RWPE1 (cell line): ENCODE measurements around the gene MEMO1.
"Not testable (repeated sequence)": the region's sequence is repeated elsewhere in the genome, so short reads cannot be mapped to it uniquely, and the experiment has no call there.

Experiments used
- CTCF ChIA-PET: fragments of 350-600 bp; sonication (Branson Sonifier 250); formaldehyde crosslinking; extraction: SDS; loops from one replicate; lab custom pipeline; 2021; lab: Yijun Ruan, JAX
- POLR2A ChIA-PET: fragments of 400-600 bp; formaldehyde crosslinking; extraction: SDS; loops from one replicate; lab custom pipeline; 2020; ENCODE audit warnings: antibody characterized with exemption; ENCODE audit not compliant: low non-redundant PET; lab: Yijun Ruan, JAX
- DNase-seq: peaks from one replicate; pipeline ENCODE4 v3.0.0; 2012; ENCODE audit warnings: low spot score
- H3K27ac ChIP-seq: fragments of 450-650 bp; 2 replicates; pipeline ENCODE4 v1.5.1; 2017
- TF ChIP-seq, protein P1 (sequence below): fragments of 450-650 bp; conservative IDR thresholded peaks from 2 replicates; pipeline ENCODE4 v1.5.1; 2017; ENCODE audit warnings: low read depth, mild to moderate bottlenecking

Gene MEMO1

DNA sequence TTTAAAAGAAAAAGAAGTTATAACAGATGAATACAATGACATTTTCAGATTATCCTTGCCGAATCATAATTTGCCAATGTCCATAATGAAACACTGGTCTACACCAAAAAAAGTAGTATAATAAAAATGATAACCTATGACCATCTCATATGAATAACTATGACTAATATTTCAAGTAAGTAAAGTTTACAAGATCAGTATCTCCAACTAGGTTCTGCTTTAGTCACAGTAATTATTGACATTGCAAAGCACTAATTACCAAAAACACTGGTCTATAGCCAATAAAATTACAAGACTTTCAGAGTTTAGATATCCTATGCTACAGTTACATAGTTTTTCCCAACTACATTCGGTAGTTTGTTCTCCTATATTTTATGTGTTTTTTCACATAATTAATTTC, 136.7 kb downstream of the MEMO1 start:
- ChIA-PET CTCF (no interaction called here), POLR2A (no interaction called here)
- DNase-seq, result no peak
- H3K27ac ChIP-seq, result no peak overlapping the region
- TF ChIP-seq, protein P1, sequence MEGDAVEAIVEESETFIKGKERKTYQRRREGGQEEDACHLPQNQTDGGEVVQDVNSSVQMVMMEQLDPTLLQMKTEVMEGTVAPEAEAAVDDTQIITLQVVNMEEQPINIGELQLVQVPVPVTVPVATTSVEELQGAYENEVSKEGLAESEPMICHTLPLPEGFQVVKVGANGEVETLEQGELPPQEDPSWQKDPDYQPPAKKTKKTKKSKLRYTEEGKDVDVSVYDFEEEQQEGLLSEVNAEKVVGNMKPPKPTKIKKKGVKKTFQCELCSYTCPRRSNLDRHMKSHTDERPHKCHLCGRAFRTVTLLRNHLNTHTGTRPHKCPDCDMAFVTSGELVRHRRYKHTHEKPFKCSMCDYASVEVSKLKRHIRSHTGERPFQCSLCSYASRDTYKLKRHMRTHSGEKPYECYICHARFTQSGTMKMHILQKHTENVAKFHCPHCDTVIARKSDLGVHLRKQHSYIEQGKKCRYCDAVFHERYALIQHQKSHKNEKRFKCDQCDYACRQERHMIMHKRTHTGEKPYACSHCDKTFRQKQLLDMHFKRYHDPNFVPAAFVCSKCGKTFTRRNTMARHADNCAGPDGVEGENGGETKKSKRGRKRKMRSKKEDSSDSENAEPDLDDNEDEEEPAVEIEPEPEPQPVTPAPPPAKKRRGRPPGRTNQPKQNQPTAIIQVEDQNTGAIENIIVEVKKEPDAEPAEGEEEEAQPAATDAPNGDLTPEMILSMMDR, result no peak

DNA sequence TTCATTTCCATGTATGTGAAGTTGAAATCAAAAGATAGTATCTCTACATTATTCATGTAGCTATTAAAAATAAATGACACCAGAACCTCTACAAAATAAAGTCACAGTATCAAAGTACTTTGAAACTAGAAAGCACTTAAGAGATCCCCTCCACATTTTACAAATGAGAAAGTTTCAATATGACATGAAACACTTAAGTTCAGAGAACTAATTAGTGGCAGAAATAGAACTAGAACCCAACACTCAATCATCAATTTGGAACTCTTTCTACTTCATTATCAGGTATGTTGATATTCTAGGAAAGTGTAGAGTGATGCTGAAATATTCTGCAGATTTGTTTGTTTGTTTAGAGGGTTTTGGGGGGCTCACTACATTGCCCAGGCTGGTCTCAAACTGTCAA, 145.6 kb downstream of the MEMO1 start:
- ChIA-PET POLR2A (no interaction called here), CTCF (interaction anchor here (0.7 kb wide), 1 partner anchor 22 kb away, joined by 4 read pairs; no protein-coding TSS in a partner anchor)
- DNase-seq, result no peak
- TF ChIP-seq, protein P1, result no peak
- H3K27ac ChIP-seq, result no peak overlapping the region

DNA sequence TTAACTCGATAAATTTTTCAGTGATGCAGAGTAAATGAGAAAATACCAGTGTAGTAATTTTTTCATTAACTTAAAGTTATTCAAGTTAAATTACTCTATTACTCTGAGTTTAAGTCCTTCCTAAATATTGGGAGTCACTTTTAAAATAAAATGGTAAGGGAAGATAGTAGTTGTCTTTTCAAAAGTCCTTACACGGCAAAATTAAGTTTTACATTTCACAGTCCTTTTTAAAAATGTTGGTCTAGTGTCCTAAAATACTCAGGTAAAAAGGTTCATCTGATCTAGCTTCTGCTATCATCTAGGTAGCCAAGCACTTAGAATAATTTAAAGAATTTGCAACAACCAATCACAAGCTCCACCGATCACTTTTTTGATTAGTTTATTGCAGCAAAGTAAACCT, 146.9 kb downstream of the MEMO1 start:
- TF ChIP-seq, protein P1, result no peak
- ChIA-PET CTCF (no interaction called here), POLR2A (no interaction called here)
- no peak for DNase-seq
- no peak overlapping the region for H3K27ac ChIP-seq

GRCh38 chr2:31863015-31863656, 147.7 kb downstream of the MEMO1 start:
- DNase-seq, CTCF ChIA-PET, H3K27ac ChIP-seq, POLR2A ChIA-PET: not testable (repeated sequence)

DNA sequence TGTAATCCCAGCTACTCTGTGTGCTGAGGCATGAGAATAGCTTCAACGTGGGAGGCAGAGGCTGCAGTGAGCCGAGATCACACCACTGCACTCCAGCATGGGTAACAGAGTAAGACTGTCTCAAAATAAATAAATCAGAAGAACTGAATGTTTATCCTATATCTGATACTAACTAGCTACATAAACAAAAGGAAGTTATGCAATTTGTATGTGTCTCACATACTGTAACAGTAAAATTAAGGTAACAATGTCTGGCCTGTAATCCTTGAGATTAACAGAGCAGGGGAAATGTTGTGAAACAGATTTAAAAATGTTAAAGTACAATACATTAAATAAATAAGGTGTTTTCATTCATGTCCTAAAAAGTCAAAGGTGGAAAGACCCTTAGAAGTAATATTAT, 150.8 kb downstream of the MEMO1 start:
- ChIA-PET POLR2A (no interaction called here), CTCF (interaction anchor here (0.6 to 0.7 kb wide), 2 partner anchors 34 to 48 kb away, joined by 3 read pairs; no protein-coding TSS in a partner anchor)
- TF ChIP-seq, protein P1, result no peak
- H3K27ac ChIP-seq, result no peak overlapping the region
- DNase-seq, result no peak

- ChIA-PET CTCF (no interaction called here), POLR2A (no interaction called here)
- TF ChIP-seq, protein P1, result no peak
- no peak overlapping the region for H3K27ac ChIP-seq
- DNase-seq, result no peak
Observed at GRCh38 chr2:31853521-31853920, 157.3 kb downstream of the MEMO1 start.

GRCh38 chr2:31842150-31842549, 168.7 kb downstream of the MEMO1 start:
- CTCF ChIA-PET, POLR2A ChIA-PET, H3K27ac ChIP-seq, DNase-seq: not testable (repeated sequence)
